Hair follicular keratinocyte (primary cell): ENCODE measurements around the gene TMEM198. TPM values are rescaled to one million over a fixed set of nuclear protein-coding genes. Genes with fewer than 3 reads are reported as not detected.

Experiments used
- total RNA-seq: library from RNA; depleted of rRNA; stranded (reverse); fragments of >200 nt; gene quantifications from 2 replicates; pipeline ENCODE4 v1.2.3, GENCODE V29; 2015

Gene TMEM198
- 0.47 and 1.7 TPM in 2 replicates for total RNA-seq

GRCh38 chr2:219543596-219544358, at the start of gene TMEM198, which contains the start of gene CHPF:
TSS of gene TMEM198 (plus strand) at chr2:219544028. CDS start at chr2:219544728, 700 bp downstream.
TSS of gene CHPF (minus strand) at chr2:219543809. CDS start at chr2:219543538, 271 bp downstream.

GRCh38 chr2:219498280-219499057, 45.4 kb upstream of the TMEM198 start, which contains the start of gene GMPPA:
TSS of gene GMPPA (plus strand) at chr2:219498891. CDS start at chr2:219499976, 1,085 bp downstream.

GRCh38 chr2:219514196-219514761, 29.5 kb upstream of the TMEM198 start, which contains the start of gene ASIC4:
TSS of gene ASIC4 (plus strand) at chr2:219514482. CDS start at chr2:219514725, 243 bp downstream.

GRCh38 chr2:219571311-219572236, 27.7 kb downstream of the TMEM198 start, which contains the start of gene OBSL1:
TSS of gene OBSL1 (minus strand) at chr2:219571539. CDS start at chr2:219571232, 307 bp downstream.

GRCh38 chr2:219572237-219573001, 28.6 kb downstream of the TMEM198 start, which contains the start of gene INHA:
TSS of gene INHA (plus strand) at chr2:219572310. CDS start at chr2:219572375, 65 bp downstream.

GRCh38 chr2:219597552-219598307, 53.9 kb downstream of the TMEM198 start, which contains the start of gene STK11IP:
TSS of gene STK11IP (plus strand) at chr2:219597857. CDS start at chr2:219598120, 263 bp downstream.

Other genes starting within 250 kb of the TMEM198 start
- gene PTPRN, start 234.6 kb upstream of the TMEM198 start, total RNA-seq, result 0.08 TPM in 1 of 2 replicates, not detected in the other
- not detected in 2 replicates for gene RESP18, start 211.3 kb upstream of the TMEM198 start, total RNA-seq
- gene DNPEP, start 156.1 kb upstream of the TMEM198 start, total RNA-seq, result 46.6 and 51.1 TPM in 2 replicates
- not detected in 2 replicates for gene DES, start 125.7 kb upstream of the TMEM198 start, total RNA-seq
- gene SPEG, start 109.2 kb upstream of the TMEM198 start, total RNA-seq, result 13.8 and 30.5 TPM in 2 replicates
- 56.1 and 82.3 TPM in 2 replicates for gene GMPPA, start 45.1 kb upstream of the TMEM198 start, total RNA-seq
- 0.16 TPM in 1 of 2 replicates, not detected in the other for gene ASIC4, start 29.5 kb upstream of the TMEM198 start, total RNA-seq
- 171 and 235 TPM in 2 replicates for gene CHPF, start 219 bp upstream of the TMEM198 start, total RNA-seq
- 29.7 and 38.7 TPM in 2 replicates for gene OBSL1, start 27.5 kb downstream of the TMEM198 start, total RNA-seq
- gene INHA, start 28.3 kb downstream of the TMEM198 start, total RNA-seq, result 0.19 TPM in 1 of 2 replicates, not detected in the other
- 14.8 and 18.6 TPM in 2 replicates for gene STK11IP, start 53.8 kb downstream of the TMEM198 start, total RNA-seq
- gene SLC4A3, start 83.6 kb downstream of the TMEM198 start, total RNA-seq, result 11.7 and 13.7 TPM in 2 replicates